Mesodermal cell (in vitro differentiated cells): ENCODE results near the gene GRAMD1C.

Source experiments
- H3K27ac ChIP-seq: 2 replicates; pipeline ENCODE4 v1.7.0; 2013; ENCODE audit warnings: mild to moderate bottlenecking, low read depth, low read length, moderate library complexity; ENCODE audit not compliant: severe bottlenecking
- H3K36me3 ChIP-seq: 2 replicates; pipeline ENCODE4 v1.7.1; 2013; ENCODE audit warnings: mild to moderate bottlenecking, low read length, moderate library complexity; ENCODE audit not compliant: control insufficient read depth, insufficient read depth
- H3K4me1 ChIP-seq: one replicate; pipeline ENCODE4 v1.7.1; 2013; ENCODE audit warnings: mild to moderate bottlenecking, low read length; ENCODE audit not compliant: insufficient read depth, control insufficient read depth, poor library complexity, severe bottlenecking
- H3K4me3 ChIP-seq: 2 replicates; pipeline ENCODE4 v1.7.0; 2013; ENCODE audit warnings: low read length, control low read depth, mild to moderate bottlenecking; ENCODE audit not compliant: insufficient read depth, poor library complexity, severe bottlenecking; ENCODE audit errors: extremely low read depth
- H3K9me3 ChIP-seq: 2 replicates; pipeline ENCODE4 v1.7.1; 2013; ENCODE audit warnings: mild to moderate bottlenecking, low read length, moderate library complexity; ENCODE audit not compliant: control insufficient read depth
- WGBS, 2 experiments: methylation state at CpG; one replicate each; pipeline ENCODE4 v1.1.5; 2013; ENCODE audit warnings: missing lambda C conversion rate in 2 of 2; ENCODE audit not compliant: insufficient coverage in 2 of 2; 5-methylcytosine and 5-hydroxymethylcytosine counted together

Gene GRAMD1C

DNA sequence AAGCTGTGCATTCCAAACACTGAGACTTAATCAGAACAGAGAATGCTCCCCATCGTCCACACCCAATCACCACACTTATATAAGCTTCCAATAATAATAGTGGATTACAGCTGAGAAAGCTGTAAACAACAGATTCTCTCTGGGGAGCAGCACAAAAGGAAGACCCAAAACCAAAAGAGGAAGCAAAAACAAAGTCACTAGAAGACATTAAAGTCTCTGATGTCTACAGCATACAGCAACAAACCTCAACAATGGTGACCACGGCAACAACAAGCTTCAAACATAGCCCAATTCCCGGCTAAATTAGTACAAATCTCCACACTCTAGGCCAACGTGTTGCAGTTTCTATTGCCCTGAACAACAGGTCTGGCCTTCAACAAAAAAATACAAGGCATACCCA is 147.0 kb downstream of the GRAMD1C start:
- no peaks in the 10 kb centered on the region for H3K36me3 ChIP-seq
- 80 to 82% methylated on average over 3 of the region's 4 CpGs for WGBS, 2 experiments
- H3K9me3 ChIP-seq: no peaks in the 10 kb centered on the region
- H3K27ac ChIP-seq: peak overlapping the region; percentile 83
- no peak overlapping the region for H3K4me3 ChIP-seq
- peaks cover 2% of the 10 kb centered on the region for H3K4me1 ChIP-seq
